SK-N-SH treated with all-trans-retinoic acid at 6 μM for 48 hours (cell line): ENCODE data around the gene IQUB.

ENCODE experiments used
- ARNTL ChIP-seq: fragments of 450-650 bp; formaldehyde crosslinking; IDR thresholded peaks from 2 replicates; pipeline ENCODE4 v1.5.0; 2020; ENCODE audit warnings: low read depth, mild to moderate bottlenecking, moderate library complexity, borderline replicate concordance
- CREB5 ChIP-seq: fragments of 250-450 bp; sonication (Bioruptor Pico); IDR thresholded peaks from 2 replicates; pipeline ENCODE4 v1.5.1; 2020; ENCODE audit warnings: low read depth, mild to moderate bottlenecking, moderate library complexity
- ESRRG ChIP-seq: fragments of 250-450 bp; sonication (Bioruptor Pico); IDR thresholded peaks from 2 replicates; pipeline ENCODE4 v1.6.1; 2021; ENCODE audit warnings: mild to moderate bottlenecking
- GLIS3 ChIP-seq: fragments of 250-450 bp; sonication (Bioruptor Pico); IDR thresholded peaks from 2 replicates; pipeline ENCODE4 v1.5.0; 2020; ENCODE audit warnings: mild to moderate bottlenecking, moderate library complexity
- OSR1 ChIP-seq: fragments of 250-450 bp; sonication (Bioruptor Pico); IDR thresholded peaks from 2 replicates; pipeline ENCODE4 v1.8.0; 2022; ENCODE audit warnings: moderate library complexity, mild to moderate bottlenecking, inconsistent platforms
- PATZ1 ChIP-seq: fragments of 250-450 bp; sonication (Bioruptor Pico); IDR thresholded peaks from 2 replicates; pipeline ENCODE4 v1.8.0; 2020; ENCODE audit warnings: mild to moderate bottlenecking, moderate library complexity, borderline replicate concordance
- PPARA ChIP-seq: fragments of 250-450 bp; sonication (Bioruptor Pico); IDR thresholded peaks from 2 replicates; pipeline ENCODE4 v1.5.0; 2020; ENCODE audit warnings: mild to moderate bottlenecking, borderline replicate concordance
- TCF4 ChIP-seq: fragments of 250-450 bp; sonication (Bioruptor Pico); IDR thresholded peaks from 2 replicates; pipeline ENCODE4 v1.8.0; 2021; ENCODE audit warnings: mild to moderate bottlenecking, moderate library complexity, borderline replicate concordance
- ZFP3 ChIP-seq: fragments of 250-450 bp; sonication (Bioruptor Pico); IDR thresholded peaks from 2 replicates; pipeline ENCODE4 v1.5.0; 2020; ENCODE audit warnings: mild to moderate bottlenecking, moderate library complexity
- ZNF565 ChIP-seq: fragments of 450-650 bp; formaldehyde crosslinking; conservative IDR thresholded peaks from 2 replicates; pipeline ENCODE4 v1.5.0; 2020; ENCODE audit warnings: low read depth, mild to moderate bottlenecking, moderate library complexity
- ZNF70 ChIP-seq: fragments of 450-650 bp; formaldehyde crosslinking; IDR thresholded peaks from 2 replicates; pipeline ENCODE4 v1.5.0; 2020; ENCODE audit warnings: mild to moderate bottlenecking, moderate library complexity
- ZNF8 ChIP-seq: fragments of 450-650 bp; formaldehyde crosslinking; IDR thresholded peaks from 2 replicates; pipeline ENCODE4 v1.5.0; 2020; ENCODE audit warnings: mild to moderate bottlenecking, moderate library complexity

GRCh38 chr7:123570390-123571182 lies 36.2 kb upstream of the IQUB start:
- no peak for TF ChIP-seq ZNF565 (CRISPR knock-in tag)
- no peak for TF ChIP-seq PATZ1
- TF ChIP-seq ZNF8 (CRISPR knock-in tag), result no peak
- no peak for TF ChIP-seq CREB5 (CRISPR knock-in tag)
- no peak for TF ChIP-seq OSR1 (CRISPR knock-in tag)
- TF ChIP-seq GLIS3 (CRISPR knock-in tag), result no peak
- no peak for TF ChIP-seq TCF4 (CRISPR knock-in tag)
- TF ChIP-seq ZNF70 (CRISPR knock-in tag), result no peak
- TF ChIP-seq ZFP3 (CRISPR knock-in tag), result no peak
- no peak for TF ChIP-seq PPARA (CRISPR knock-in tag)
- no peak for TF ChIP-seq ESRRG (CRISPR knock-in tag)
- TF ChIP-seq ARNTL, result no peak
